ENCODE results near the gene NXN. TPM values are rescaled to one million over a fixed set of nuclear protein-coding genes. Genes with fewer than 3 reads are reported as not detected.

NXN gene
- total and polyA plus RNA-seq, 2 donors (not counting 1 experiment from before 2014, with no cell fraction given), result 0.04 to 0.17 TPM

DNA sequence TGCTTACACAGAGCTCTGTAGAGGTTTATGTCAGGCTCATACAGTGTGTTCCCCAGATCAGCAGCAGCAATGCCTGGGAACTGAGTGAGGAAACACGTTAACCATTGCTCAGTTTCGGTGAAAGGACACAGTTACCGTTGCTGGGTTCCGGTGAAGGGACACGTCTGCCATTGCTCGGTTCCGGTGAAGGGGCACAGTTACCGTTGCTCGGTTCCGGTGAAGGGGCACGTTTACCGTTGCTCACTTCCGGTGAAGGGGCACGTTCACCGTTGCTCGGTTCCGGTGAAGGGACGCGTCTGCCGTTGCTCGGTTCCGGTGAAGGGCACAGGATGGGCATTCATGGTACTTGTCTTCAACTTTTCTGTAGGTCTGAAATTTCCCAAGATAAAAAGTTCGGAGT, 115.7 kb downstream of the NXN start:
- Histone ChIP-seq H3K4me3 (ENCODE audit: control extremely low read depth in 1 of 5, extremely low read depth in 1 of 5, insufficient read depth in 1 of 5, low read depth in 2 of 5, low read length in 4 of 5) (peak overlapping the region in 1 of 5 experiments; percentile 28), H3K4me1 (ENCODE audit: control insufficient read depth in 2 of 2, insufficient read depth in 2 of 2, low read length in 2 of 2) (no peaks in the 10 kb centered on the region), H3K9me3 (ENCODE audit: control extremely low read depth in 1 of 3, control insufficient read depth in 2 of 3, insufficient read depth in 1 of 3, low read length in 2 of 3) (no peaks in the 10 kb centered on the region), H3K36me3 (replicated peaks in 1 of 2; ENCODE audit: control extremely low read depth in 1 of 2, control insufficient read depth in 1 of 2, extremely low read depth in 1 of 2, insufficient read depth in 2 of 2, low read length in 1 of 2) (no peaks in the 10 kb centered on the region), H3K9ac (ENCODE audit: low read length) (no peak overlapping the region), H3K27me3 (replicated peaks in 1 of 4; ENCODE audit: control extremely low read depth in 1 of 4, control insufficient read depth in 3 of 4, insufficient read depth in 4 of 4, low read length in 3 of 4) (peaks cover 0 to 7% (median 0%) of the 10 kb centered on the region in 4 experiments), H3K4me2 (replicated peaks; ENCODE audit: low read depth, low read length, poor library complexity, severe bottlenecking) (no peak overlapping the region), H4K20me1 (ENCODE audit: control insufficient read depth, insufficient read depth, low read length, poor library complexity, severe bottlenecking) (no peaks in the 10 kb centered on the region), H3K79me2 (ENCODE audit: control insufficient read depth, insufficient read depth, low read length) (no peaks in the 10 kb centered on the region), H2AFZ (ENCODE audit: insufficient read depth, low read depth, low read length, poor library complexity, severe bottlenecking) (no peak overlapping the region), H3K27ac (ENCODE audit: low read length in 2 of 2) (no peak overlapping the region)
- ChIA-PET CTCF (no interaction called here), POLR2A (no interaction called here)
- intact Hi-C loops (cut with micrococcal nuclease), result no loop called here
- no peaks in the 10 kb centered on the region for H3K9me3 Mint-ChIP-seq (ENCODE audit: insufficient read depth)
- no peak overlapping the region for H3K4me3 Mint-ChIP-seq
- ATAC-seq (ENCODE audit: low read depth) (no peak), DNase-seq (no peak)
- peaks cover 26% of the 10 kb centered on the region for H3K27me3 Mint-ChIP-seq
- H3K27ac Mint-ChIP-seq, result no peak overlapping the region
- no peak for TF ChIP-seq EZH2 (IDR thresholded peaks at IDR 0.05; ENCODE audit: borderline replicate concordance, insufficient read depth, low read depth, low read length, poor library complexity, severe bottlenecking)
- TF ChIP-seq, protein P1, sequence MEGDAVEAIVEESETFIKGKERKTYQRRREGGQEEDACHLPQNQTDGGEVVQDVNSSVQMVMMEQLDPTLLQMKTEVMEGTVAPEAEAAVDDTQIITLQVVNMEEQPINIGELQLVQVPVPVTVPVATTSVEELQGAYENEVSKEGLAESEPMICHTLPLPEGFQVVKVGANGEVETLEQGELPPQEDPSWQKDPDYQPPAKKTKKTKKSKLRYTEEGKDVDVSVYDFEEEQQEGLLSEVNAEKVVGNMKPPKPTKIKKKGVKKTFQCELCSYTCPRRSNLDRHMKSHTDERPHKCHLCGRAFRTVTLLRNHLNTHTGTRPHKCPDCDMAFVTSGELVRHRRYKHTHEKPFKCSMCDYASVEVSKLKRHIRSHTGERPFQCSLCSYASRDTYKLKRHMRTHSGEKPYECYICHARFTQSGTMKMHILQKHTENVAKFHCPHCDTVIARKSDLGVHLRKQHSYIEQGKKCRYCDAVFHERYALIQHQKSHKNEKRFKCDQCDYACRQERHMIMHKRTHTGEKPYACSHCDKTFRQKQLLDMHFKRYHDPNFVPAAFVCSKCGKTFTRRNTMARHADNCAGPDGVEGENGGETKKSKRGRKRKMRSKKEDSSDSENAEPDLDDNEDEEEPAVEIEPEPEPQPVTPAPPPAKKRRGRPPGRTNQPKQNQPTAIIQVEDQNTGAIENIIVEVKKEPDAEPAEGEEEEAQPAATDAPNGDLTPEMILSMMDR (IDR thresholded peaks at IDR 0.05), result no peak
- no peaks in the 10 kb centered on the region for H3K4me1 Mint-ChIP-seq
- 86% methylated on average over 21 of the region's 23 CpGs for WGBS (ENCODE audit: insufficient coverage)

DNA sequence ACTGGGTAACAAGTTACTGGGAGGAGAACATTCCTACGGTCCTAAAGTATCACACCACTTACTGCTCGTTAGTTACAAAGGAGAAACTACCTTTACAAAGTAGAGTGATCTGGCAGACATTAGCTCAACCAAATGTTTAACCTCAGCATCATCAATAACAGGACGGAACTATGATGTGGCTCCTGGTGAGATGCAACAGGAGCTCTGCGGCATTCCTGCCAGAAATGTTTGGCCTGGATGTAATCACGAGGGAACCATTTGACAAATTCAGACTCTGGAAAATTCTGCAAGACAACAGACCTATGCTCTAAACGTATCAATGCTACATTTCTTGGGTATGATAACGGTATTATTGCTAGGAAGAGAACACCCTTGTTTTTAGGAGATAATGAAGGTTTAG, 117.0 kb downstream of the NXN start:
- H3K27ac Mint-ChIP-seq, result no peak overlapping the region
- H3K9me3 Mint-ChIP-seq (ENCODE audit: insufficient read depth), result no peaks in the 10 kb centered on the region
- WGBS (ENCODE audit: insufficient coverage), result 96% methylated on average over 3 of the region's 7 CpGs
- Histone ChIP-seq H3K27me3 (replicated peaks in 1 of 4; ENCODE audit: control extremely low read depth in 1 of 4, control insufficient read depth in 3 of 4, insufficient read depth in 4 of 4, low read length in 3 of 4) (peaks cover 0 to 7% (median 0%) of the 10 kb centered on the region in 4 experiments), H3K9ac (ENCODE audit: low read length) (no peak overlapping the region), H3K4me3 (ENCODE audit: control extremely low read depth in 1 of 5, extremely low read depth in 1 of 5, insufficient read depth in 1 of 5, low read depth in 2 of 5, low read length in 4 of 5) (no peak overlapping the region), H3K36me3 (replicated peaks in 1 of 2; ENCODE audit: control extremely low read depth in 1 of 2, control insufficient read depth in 1 of 2, extremely low read depth in 1 of 2, insufficient read depth in 2 of 2, low read length in 1 of 2) (no peaks in the 10 kb centered on the region), H3K79me2 (ENCODE audit: control insufficient read depth, insufficient read depth, low read length) (no peaks in the 10 kb centered on the region), H3K9me3 (ENCODE audit: control extremely low read depth in 1 of 3, control insufficient read depth in 2 of 3, insufficient read depth in 1 of 3, low read length in 2 of 3) (no peaks in the 10 kb centered on the region), H3K27ac (ENCODE audit: low read length in 2 of 2) (no peak overlapping the region), H4K20me1 (ENCODE audit: control insufficient read depth, insufficient read depth, low read length, poor library complexity, severe bottlenecking) (no peaks in the 10 kb centered on the region), H3K4me1 (ENCODE audit: control insufficient read depth in 2 of 2, insufficient read depth in 2 of 2, low read length in 2 of 2) (no peaks in the 10 kb centered on the region), H2AFZ (ENCODE audit: insufficient read depth, low read depth, low read length, poor library complexity, severe bottlenecking) (no peak overlapping the region), H3K4me2 (replicated peaks; ENCODE audit: low read depth, low read length, poor library complexity, severe bottlenecking) (no peak overlapping the region)
- H3K4me1 Mint-ChIP-seq, result no peaks in the 10 kb centered on the region
- POLR2A ChIA-PET, result no interaction called here
- TF ChIP-seq, protein P1 (IDR thresholded peaks at IDR 0.05), result no peak
- TF ChIP-seq EZH2 (IDR thresholded peaks at IDR 0.05; ENCODE audit: borderline replicate concordance, insufficient read depth, low read depth, low read length, poor library complexity, severe bottlenecking), result no peak
- DNase-seq (no peak), ATAC-seq (ENCODE audit: low read depth) (no peak)
- intact Hi-C loops (cut with micrococcal nuclease), result no loop called here
- CTCF ChIA-PET, result interaction anchor here (1.7 kb wide), 1 partner anchor 67 kb away, joined by 3 read pairs; no protein-coding TSS in a partner anchor
- peaks cover 18% of the 10 kb centered on the region for H3K27me3 Mint-ChIP-seq
- no peak overlapping the region for H3K4me3 Mint-ChIP-seq

Measured in B cell (primary cell).